GM23338 (cell line): Measurements from ENCODE around the gene MRPL23. TPM values are rescaled to one million over a fixed set of nuclear protein-coding genes. Genes with fewer than 3 reads are reported as not detected.

Experiments used
- ATAC-seq: fragments of 200-7000 bp; cut with Tn5 transposase; 3 replicates; pipeline ENCODE4 v1.9.1; 2020
- DNase-seq: peaks from one replicate; pipeline ENCODE4 v3.0.0-alpha.2; 2015; ENCODE audit warnings: low spot score
- H2AFZ ChIP-seq: fragments of 200-600 bp; sonication (generic); 2 replicates; pipeline ENCODE4 v1.8.0; 2016; ENCODE audit warnings: antibody characterized with exemption, mild to moderate bottlenecking, moderate library complexity
- H3F3A ChIP-seq: fragments of 200-600 bp; sonication (generic); replicated peaks from 2 replicates; pipeline ENCODE4 v1.8.0; 2017; ENCODE audit warnings: antibody characterized with exemption, mixed run types, low read depth
- H3K27ac ChIP-seq: fragments of 200-600 bp; sonication (generic); 2 replicates; pipeline ENCODE4 v1.6.1; 2016; ENCODE audit warnings: low read depth
- H3K27me3 ChIP-seq: fragments of 200-600 bp; sonication (generic); 2 replicates; pipeline ENCODE4 v1.8.0; 2016; ENCODE audit warnings: mild to moderate bottlenecking, mixed run types, moderate library complexity; ENCODE audit not compliant: insufficient read depth
- H3K36me3 ChIP-seq: fragments of 200-600 bp; sonication (generic); 2 replicates; pipeline ENCODE4 v1.8.0; 2016; ENCODE audit warnings: mild to moderate bottlenecking; ENCODE audit not compliant: insufficient read depth
- H3K4me1 ChIP-seq: fragments of 200-600 bp; sonication (generic); 2 replicates; pipeline ENCODE4 v1.8.0; 2016; ENCODE audit warnings: mild to moderate bottlenecking, moderate library complexity; ENCODE audit not compliant: insufficient read depth
- H3K4me2 ChIP-seq: fragments of 200-600 bp; sonication (generic); 2 replicates; pipeline ENCODE4 v1.7.1; 2017; ENCODE audit warnings: mixed run types
- H3K4me3 ChIP-seq: fragments of 200-600 bp; sonication (generic); 2 replicates; pipeline ENCODE4 v1.6.1; 2016; ENCODE audit warnings: mixed run types
- H3K79me2 ChIP-seq: fragments of 200-600 bp; sonication (generic); replicated peaks from 2 replicates; pipeline ENCODE4 v1.8.0; 2017; ENCODE audit warnings: mild to moderate bottlenecking; ENCODE audit not compliant: insufficient read depth
- H3K9me2 ChIP-seq: fragments of 200-600 bp; sonication (generic); 2 replicates; pipeline ENCODE4 v1.8.0; 2017; ENCODE audit not compliant: insufficient read depth
- H4K20me1 ChIP-seq: fragments of 200-600 bp; sonication (generic); replicated peaks from 2 replicates; pipeline ENCODE4 v1.8.0; 2017; ENCODE audit warnings: mild to moderate bottlenecking; ENCODE audit not compliant: insufficient read depth
- H3K27ac Mint-ChIP-seq: 2 replicates; pipeline ENCODE4 v1.8.0; 2020; ENCODE audit warnings: inconsistent platforms, mild to moderate bottlenecking, moderate library complexity, mixed read lengths
- H3K27me3 Mint-ChIP-seq: 3 replicates; pipeline ENCODE4 v1.8.0; 2022; ENCODE audit warnings: low read depth, mild to moderate bottlenecking, moderate library complexity, mixed read lengths, inconsistent platforms; ENCODE audit not compliant: insufficient read depth, poor library complexity
- H3K36me3 Mint-ChIP-seq: 3 replicates; pipeline ENCODE4 v1.8.0; 2021; ENCODE audit warnings: low read depth, mild to moderate bottlenecking, inconsistent platforms, moderate library complexity, mixed read lengths
- H3K4me1 Mint-ChIP-seq: 3 replicates; pipeline ENCODE4 v1.8.0; 2020; ENCODE audit warnings: mild to moderate bottlenecking, inconsistent platforms, mixed read lengths
- H3K4me3 Mint-ChIP-seq: 3 replicates; pipeline ENCODE4 v1.8.0; 2021; ENCODE audit warnings: moderate library complexity, mild to moderate bottlenecking, inconsistent platforms, mixed read lengths
- H3K9me3 Mint-ChIP-seq: 3 replicates; pipeline ENCODE4 v1.8.0; 2020; ENCODE audit warnings: moderate library complexity, mild to moderate bottlenecking, inconsistent platforms, mixed read lengths
- ETS1 ChIP-seq: IDR thresholded peaks from 2 replicates; pipeline ENCODE4 v1.6.1; 2016; ENCODE audit warnings: antibody characterized with exemption
- JUNB ChIP-seq: IDR thresholded peaks from one replicate; pipeline ENCODE4 v1.6.1; 2016; ENCODE audit warnings: antibody characterized with exemption; ENCODE audit not compliant: unreplicated experiment
- NANOG ChIP-seq: IDR thresholded peaks from 2 replicates; pipeline ENCODE4 v1.6.1; 2016; ENCODE audit warnings: antibody characterized with exemption, borderline replicate concordance
- POLR2AphosphoS5 ChIP-seq: IDR thresholded peaks from 2 replicates; pipeline ENCODE4 v1.6.1; 2016; ENCODE audit warnings: antibody characterized with exemption, low read depth
- STAT1 ChIP-seq: IDR thresholded peaks from one replicate; pipeline ENCODE4 v1.6.1; 2016; ENCODE audit warnings: antibody characterized with exemption; ENCODE audit not compliant: unreplicated experiment
- ZNF331 ChIP-seq: fragments of 250-450 bp; sonication (Bioruptor Pico); IDR thresholded peaks from 2 replicates; pipeline ENCODE4 v1.5.0; 2020; ENCODE audit warnings: low read depth, mild to moderate bottlenecking, moderate library complexity
- ZNF462 ChIP-seq: fragments of 250-450 bp; sonication (Bioruptor Pico); IDR thresholded peaks from 2 replicates; pipeline ENCODE4 v1.5.0; 2020; ENCODE audit warnings: mild to moderate bottlenecking, moderate library complexity
- polyA plus RNA-seq: library from polyadenylated mRNA; unstranded; fragments of >200 nt; fragmentation: Nextera tagmentation; extraction: Ambion mirVana; gene quantifications from 2 replicates; pipeline ENCODE4 v1.2.1, GENCODE V29; 2016
- total RNA-seq: library from RNA; depleted of rRNA; stranded (reverse); fragments of >200 nt; shearing (Covaris generic); gene quantifications from 2 replicates; pipeline ENCODE4 v1.2.3, GENCODE V29; 2014

Gene MRPL23
- total and polyA plus RNA-seq, 2 experiments from 2014 or later: 84.7 to 91.5 TPM

- no peak for TF ChIP-seq ZNF331 (CRISPR knock-in tag)
- TF ChIP-seq STAT1: no peak
- TF ChIP-seq JUNB: no peak
- TF ChIP-seq ZNF462 (CRISPR knock-in tag): no peak
- no peak for TF ChIP-seq ETS1
These were observed 35.9 kb downstream of the MRPL23 start (continued) for GRCh38 chr11:1982873-1983600.

- no peak overlapping the region for H3K4me3 Mint-ChIP-seq
- H3K27ac Mint-ChIP-seq: no peak overlapping the region
- DNase-seq (no peak), ATAC-seq (no peak)
- Histone ChIP-seq H4K20me1 (no peaks in the 10 kb centered on the region), H3K4me2 (no peak overlapping the region), H3K36me3 (no peaks in the 10 kb centered on the region), H3K4me3 (no peak overlapping the region), H2AFZ (no peak overlapping the region), H3F3A (no peaks in the 10 kb centered on the region), H3K27ac (no peak overlapping the region), H3K27me3 (no peaks in the 10 kb centered on the region), H3K9me2 (no peaks in the 10 kb centered on the region), H3K79me2 (no peaks in the 10 kb centered on the region), H3K4me1 (no peaks in the 10 kb centered on the region)
- H3K4me1 Mint-ChIP-seq: no peaks in the 10 kb centered on the region
- H3K27me3 Mint-ChIP-seq: no peaks in the 10 kb centered on the region
- no peaks in the 10 kb centered on the region for H3K9me3 Mint-ChIP-seq
- no peaks in the 10 kb centered on the region for H3K36me3 Mint-ChIP-seq
- no peak for TF ChIP-seq POLR2AphosphoS5
- no peak for TF ChIP-seq ZNF462 (CRISPR knock-in tag)
- TF ChIP-seq ETS1: no peak
- no peak for TF ChIP-seq NANOG
These were observed 36.4 kb downstream of the MRPL23 start for GRCh38 chr11:1983601-1983961.
